ENCODE measurements around the gene LBX1.

The LBX1 gene

GRCh38 chr10:101241840-101242707 is 12.8 kb upstream of the LBX1 start:
- DNase-seq = no peak

- peak; percentile 49 to 74 (median 63) for DNase-seq
These were observed 9.5 kb upstream of the LBX1 start for GRCh38 chr10:101238732-101239105.

GRCh38 chr10:101237982-101238731 is 8.9 kb upstream of the LBX1 start:
- DNase-seq = no peak

GRCh38 chr10:101237081-101237981 is 8.1 kb upstream of the LBX1 start:
- DNase-seq = peak in 1 of 3 donors; percentile 30

GRCh38 chr10:101236376-101237080 is 7.3 kb upstream of the LBX1 start:
- DNase-seq = peak; percentile 43 to 70 (median 56)

- DNase-seq = no peak
These were observed 6.5 kb upstream of the LBX1 start for GRCh38 chr10:101235766-101236165.

GRCh38 chr10:101234333-101234732 is 5.1 kb upstream of the LBX1 start:
- DNase-seq = no peak

GRCh38 chr10:101233863-101234262 is 4.6 kb upstream of the LBX1 start:
- no peak for DNase-seq

- no peak for DNase-seq
These were observed 4.2 kb upstream of the LBX1 start for GRCh38 chr10:101233443-101233842.

- no peak for DNase-seq
These were observed 2.8 kb upstream of the LBX1 start for GRCh38 chr10:101231912-101232689.

- no peak for DNase-seq
These were observed 1.8 kb upstream of the LBX1 start for GRCh38 chr10:101231092-101231491.

GRCh38 chr10:101230183-101230917 is 1.1 kb upstream of the LBX1 start:
- no peak for DNase-seq

GRCh38 chr10:101228966-101229265 is 347 bp downstream of the LBX1 start:
- DNase-seq = no peak

- no peak for DNase-seq
These were observed 904 bp downstream of the LBX1 start for GRCh38 chr10:101228153-101228965.

- no peak for DNase-seq
These were observed 1.7 kb downstream of the LBX1 start for GRCh38 chr10:101227429-101228152.

- peak; percentile 32 to 50 (median 35) for DNase-seq
These were observed 2.5 kb downstream of the LBX1 start for GRCh38 chr10:101226491-101227428.

GRCh38 chr10:101225846-101226421 is 3.3 kb downstream of the LBX1 start:
- DNase-seq = no peak
